SK-N-SH (cell line): Measurements from ENCODE around the gene NEK2. TPM values are rescaled to one million over a fixed set of nuclear protein-coding genes. Genes with fewer than 3 reads are reported as not detected.

ENCODE experiments used
- CTCF ChIA-PET: fragments of 300-600, 350-600 bp; formaldehyde crosslinking; extraction: SDS; loops from one replicate; lab custom pipeline; 2021; lab: Yijun Ruan, JAX
- POLR2A ChIA-PET: fragments of 350-600 bp; sonication (Branson Sonifier 250); formaldehyde crosslinking; extraction: SDS; loops from one replicate; lab custom pipeline; 2020; ENCODE audit warnings: antibody characterized with exemption, inconsistent platforms; lab: Yijun Ruan, JAX
- DNase-seq: peaks from one replicate; pipeline ENCODE4 v3.0.0; 2012
- H2AFZ ChIP-seq: fragments of 200-600 bp; sonication (generic); 2 replicates; pipeline ENCODE4 v1.8.1; 2016; ENCODE audit warnings: antibody characterized with exemption, mild to moderate bottlenecking, low read depth
- H3F3A ChIP-seq: fragments of 200-600 bp; sonication (generic); replicated peaks from 2 replicates; pipeline ENCODE3; 2016; ENCODE audit warnings: antibody characterized with exemption, mild to moderate bottlenecking; ENCODE audit not compliant: insufficient read depth
- H3K27ac ChIP-seq, 2 experiments: fragments of 200-500 bp in 1 of 2; fragments of 200-600 bp in 1 of 2; sonication (Bioruptor generic) in 1 of 2; sonication (generic), shearing (Covaris generic) in 1 of 2; 2 replicates each; pipeline versions ENCODE4 v1.5.1 to v1.6.1; 2014 to 2016; ENCODE audit warnings: low read depth in 2 of 2, inconsistent platforms in 1 of 2, low read length in 1 of 2, mild to moderate bottlenecking in 1 of 2, mixed read lengths in 1 of 2
- H3K27me3 ChIP-seq: fragments of 200-600 bp; sonication (generic), shearing (Covaris generic); 2 replicates; pipeline ENCODE4 v1.6.1; 2016; ENCODE audit warnings: mixed run types; ENCODE audit not compliant: insufficient read depth
- H3K36me3 ChIP-seq, 2 experiments: fragments of 200-500 bp in 1 of 2; fragments of 200-600 bp in 1 of 2; sonication (Bioruptor generic) in 1 of 2; sonication (generic) in 1 of 2; replicated peaks in 1 of 2; 2 replicates each; pipeline versions ENCODE3 to v1.5.1; 2014 to 2016; ENCODE audit warnings: low read length in 1 of 2, mild to moderate bottlenecking in 1 of 2; ENCODE audit not compliant: insufficient read depth in 2 of 2, control insufficient read depth in 1 of 2
- H3K4me1 ChIP-seq, 2 experiments: fragments of 200-500 bp in 1 of 2; fragments of 200-600 bp in 1 of 2; sonication (Bioruptor generic) in 1 of 2; sonication (generic), shearing (Covaris generic) in 1 of 2; 2 replicates each; pipeline versions ENCODE4 v1.5.1 to v1.6.1; 2014 to 2016; ENCODE audit warnings: low read depth in 1 of 2, low read length in 1 of 2, mixed run types in 1 of 2; ENCODE audit not compliant: insufficient read depth in 2 of 2, control insufficient read depth in 1 of 2
- H3K4me2 ChIP-seq: fragments of 200-600 bp; sonication (generic), shearing (Covaris generic); 2 replicates; pipeline ENCODE4 v1.6.1; 2017; ENCODE audit warnings: mixed run types
- H3K4me3 ChIP-seq, 2 experiments: fragments of 200-500 bp in 1 of 2; fragments of 200-600 bp in 1 of 2; sonication (Bioruptor generic) in 1 of 2; sonication (generic), shearing (Covaris generic) in 1 of 2; 2 replicates each; pipeline versions ENCODE4 v1.5.1 to v1.8.1; 2014 to 2016; ENCODE audit warnings: low read depth in 2 of 2, inconsistent platforms in 1 of 2, low read length in 1 of 2, mild to moderate bottlenecking in 1 of 2, mixed read lengths in 1 of 2, moderate library complexity in 1 of 2
- H3K79me2 ChIP-seq: fragments of 200-600 bp; sonication (generic); 2 replicates; pipeline ENCODE4 v1.8.1; 2017; ENCODE audit warnings: mild to moderate bottlenecking; ENCODE audit not compliant: insufficient read depth
- H3K9ac ChIP-seq: fragments of 200-600 bp; sonication (generic); 2 replicates; pipeline ENCODE4 v1.6.1; 2017; ENCODE audit warnings: mixed run types
- H3K9me2 ChIP-seq: fragments of 200-600 bp; sonication (generic); 2 replicates; pipeline ENCODE4 v1.6.1; 2017; ENCODE audit warnings: mixed run types
- H3K9me3 ChIP-seq: fragments of 200-600 bp; sonication (generic); 2 replicates; pipeline ENCODE4 v1.6.1; 2017; ENCODE audit warnings: mixed run types, mild to moderate bottlenecking, moderate library complexity
- H4K20me1 ChIP-seq: fragments of 200-600 bp; sonication (generic); 2 replicates; pipeline ENCODE4 v1.6.1; 2017; ENCODE audit warnings: mild to moderate bottlenecking, mixed run types; ENCODE audit not compliant: insufficient read depth
- JUND ChIP-seq: IDR thresholded peaks from 2 replicates; pipeline ENCODE4 v1.4.0; 2012
- MEF2A ChIP-seq: IDR thresholded peaks from 2 replicates; pipeline ENCODE4 v1.4.0; 2012; ENCODE audit warnings: low read depth, borderline replicate concordance
- POLR2AphosphoS5 ChIP-seq: IDR thresholded peaks from 2 replicates; pipeline ENCODE4 v1.6.1; 2012; ENCODE audit warnings: low read depth, low read length
- SIN3A ChIP-seq: IDR thresholded peaks from 2 replicates; pipeline ENCODE4 v1.6.1; 2012; ENCODE audit warnings: low read depth, mild to moderate bottlenecking, low read length, moderate library complexity, borderline replicate concordance
- TEAD4 ChIP-seq: IDR thresholded peaks from 2 replicates; pipeline ENCODE4 v1.4.0; 2012; ENCODE audit warnings: mild to moderate bottlenecking, borderline replicate concordance; ENCODE audit not compliant: insufficient read depth
- USF2 ChIP-seq: fragments of 150-350 bp; IDR thresholded peaks from 2 replicates; pipeline ENCODE4 v1.6.1; 2017; ENCODE audit warnings: antibody characterized with exemption, low read length, low read depth, borderline replicate concordance
- WGBS: methylation state at CpG from one replicate; pipeline ENCODE4 v1.1.6; 2017; ENCODE audit warnings: low lambda C conversion rate; 5-methylcytosine and 5-hydroxymethylcytosine counted together
- polyA plus RNA-seq, 3 experiments: library from polyadenylated mRNA; depleted of rRNA; stranded (reverse); fragments of >200 nt; gene quantifications; 2 replicates each; pipeline ENCODE4 v1.2.3, GENCODE V29; 2012
- TF ChIP-seq, protein P1 (sequence below): IDR thresholded peaks from 2 replicates; pipeline ENCODE4 v1.6.1; 2012; ENCODE audit warnings: mild to moderate bottlenecking, low read depth, low read length, moderate library complexity
- TF ChIP-seq, protein P2 (sequence below): fragments of 200-600 bp; sonication (generic); IDR thresholded peaks from 2 replicates; pipeline ENCODE4 v1.6.1; 2017; ENCODE audit warnings: antibody characterized with exemption, mild to moderate bottlenecking, moderate library complexity

The NEK2 gene
- polyA plus RNA-seq, 1 of the 3 experiments (the other 2 are of a cell fraction) = 9.4 TPM

- no peaks in the 10 kb centered on the region for H4K20me1 ChIP-seq
- TF ChIP-seq JUND (no peak), MEF2A (no peak), USF2 (no peak), POLR2AphosphoS5 (no peak), TEAD4 (no peak), SIN3A (no peak)
- TF ChIP-seq, protein P1, sequence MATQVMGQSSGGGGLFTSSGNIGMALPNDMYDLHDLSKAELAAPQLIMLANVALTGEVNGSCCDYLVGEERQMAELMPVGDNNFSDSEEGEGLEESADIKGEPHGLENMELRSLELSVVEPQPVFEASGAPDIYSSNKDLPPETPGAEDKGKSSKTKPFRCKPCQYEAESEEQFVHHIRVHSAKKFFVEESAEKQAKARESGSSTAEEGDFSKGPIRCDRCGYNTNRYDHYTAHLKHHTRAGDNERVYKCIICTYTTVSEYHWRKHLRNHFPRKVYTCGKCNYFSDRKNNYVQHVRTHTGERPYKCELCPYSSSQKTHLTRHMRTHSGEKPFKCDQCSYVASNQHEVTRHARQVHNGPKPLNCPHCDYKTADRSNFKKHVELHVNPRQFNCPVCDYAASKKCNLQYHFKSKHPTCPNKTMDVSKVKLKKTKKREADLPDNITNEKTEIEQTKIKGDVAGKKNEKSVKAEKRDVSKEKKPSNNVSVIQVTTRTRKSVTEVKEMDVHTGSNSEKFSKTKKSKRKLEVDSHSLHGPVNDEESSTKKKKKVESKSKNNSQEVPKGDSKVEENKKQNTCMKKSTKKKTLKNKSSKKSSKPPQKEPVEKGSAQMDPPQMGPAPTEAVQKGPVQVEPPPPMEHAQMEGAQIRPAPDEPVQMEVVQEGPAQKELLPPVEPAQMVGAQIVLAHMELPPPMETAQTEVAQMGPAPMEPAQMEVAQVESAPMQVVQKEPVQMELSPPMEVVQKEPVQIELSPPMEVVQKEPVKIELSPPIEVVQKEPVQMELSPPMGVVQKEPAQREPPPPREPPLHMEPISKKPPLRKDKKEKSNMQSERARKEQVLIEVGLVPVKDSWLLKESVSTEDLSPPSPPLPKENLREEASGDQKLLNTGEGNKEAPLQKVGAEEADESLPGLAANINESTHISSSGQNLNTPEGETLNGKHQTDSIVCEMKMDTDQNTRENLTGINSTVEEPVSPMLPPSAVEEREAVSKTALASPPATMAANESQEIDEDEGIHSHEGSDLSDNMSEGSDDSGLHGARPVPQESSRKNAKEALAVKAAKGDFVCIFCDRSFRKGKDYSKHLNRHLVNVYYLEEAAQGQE = no peak
- TF ChIP-seq, protein P2, sequence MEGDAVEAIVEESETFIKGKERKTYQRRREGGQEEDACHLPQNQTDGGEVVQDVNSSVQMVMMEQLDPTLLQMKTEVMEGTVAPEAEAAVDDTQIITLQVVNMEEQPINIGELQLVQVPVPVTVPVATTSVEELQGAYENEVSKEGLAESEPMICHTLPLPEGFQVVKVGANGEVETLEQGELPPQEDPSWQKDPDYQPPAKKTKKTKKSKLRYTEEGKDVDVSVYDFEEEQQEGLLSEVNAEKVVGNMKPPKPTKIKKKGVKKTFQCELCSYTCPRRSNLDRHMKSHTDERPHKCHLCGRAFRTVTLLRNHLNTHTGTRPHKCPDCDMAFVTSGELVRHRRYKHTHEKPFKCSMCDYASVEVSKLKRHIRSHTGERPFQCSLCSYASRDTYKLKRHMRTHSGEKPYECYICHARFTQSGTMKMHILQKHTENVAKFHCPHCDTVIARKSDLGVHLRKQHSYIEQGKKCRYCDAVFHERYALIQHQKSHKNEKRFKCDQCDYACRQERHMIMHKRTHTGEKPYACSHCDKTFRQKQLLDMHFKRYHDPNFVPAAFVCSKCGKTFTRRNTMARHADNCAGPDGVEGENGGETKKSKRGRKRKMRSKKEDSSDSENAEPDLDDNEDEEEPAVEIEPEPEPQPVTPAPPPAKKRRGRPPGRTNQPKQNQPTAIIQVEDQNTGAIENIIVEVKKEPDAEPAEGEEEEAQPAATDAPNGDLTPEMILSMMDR = no peak
- H2AFZ ChIP-seq = no peak overlapping the region
- ChIA-PET CTCF (interaction anchor here (0.6 to 0.8 kb wide), 2 partner anchors 10 to 1234 kb away, joined by 3 to 5 read pairs; no protein-coding TSS in a partner anchor), POLR2A (no interaction called here)
- H3K4me3 ChIP-seq = no peak overlapping the region
- H3K27ac ChIP-seq = no peak overlapping the region
- no peak overlapping the region for H3K9ac ChIP-seq
- H3K27me3 ChIP-seq = no peaks in the 10 kb centered on the region
- peaks cover 11 to 12% of the 10 kb centered on the region in 2 experiments; a peak in 3 of 4 replicates for H3K4me1 ChIP-seq
- H3F3A ChIP-seq = peaks cover 23% of the 10 kb centered on the region
- no peaks in the 10 kb centered on the region for H3K79me2 ChIP-seq
- DNase-seq = no peak
- no peaks in the 10 kb centered on the region for H3K36me3 ChIP-seq
- H3K9me2 ChIP-seq = no peaks in the 10 kb centered on the region
- no peaks in the 10 kb centered on the region for H3K9me3 ChIP-seq
- no peak overlapping the region for H3K4me2 ChIP-seq
- WGBS = 97% methylated on average over 2 of the region's 2 CpGs
Observed at GRCh38 chr1:211644653-211645052, 30.8 kb downstream of the NEK2 start.
